OCI-LY1 (cell line): Measurements from ENCODE around the gene NAV1.

Experiments used
- H2AFZ ChIP-seq: fragments of 200-600 bp; sonication (generic), shearing (Covaris generic); 2 replicates; pipeline ENCODE4 v1.6.0; 2014; ENCODE audit warnings: antibody characterized with exemption, mild to moderate bottlenecking, low read length
- H3F3A ChIP-seq: fragments of 200-600 bp; sonication (generic), shearing (Covaris generic); 2 replicates; pipeline ENCODE4 v1.6.0; 2014; ENCODE audit warnings: mild to moderate bottlenecking, antibody characterized with exemption, low read length, moderate library complexity; ENCODE audit not compliant: insufficient read depth
- H3K27ac ChIP-seq: fragments of 200-600 bp; sonication (generic); 2 replicates; pipeline ENCODE4 v1.5.1; 2014; ENCODE audit warnings: low read length, mixed run types, mild to moderate bottlenecking, low read depth; ENCODE audit not compliant: poor library complexity, severe bottlenecking
- H3K27me3 ChIP-seq: fragments of 200-600 bp; sonication (generic); 2 replicates; pipeline ENCODE4 v1.6.0; 2014; ENCODE audit warnings: antibody characterized with exemption, mild to moderate bottlenecking, low read length, moderate library complexity; ENCODE audit not compliant: insufficient read depth
- H3K36me3 ChIP-seq: fragments of 200-600 bp; sonication (generic); 2 replicates; pipeline ENCODE4 v1.6.1; 2014; ENCODE audit warnings: mild to moderate bottlenecking, antibody characterized with exemption, low read length, moderate library complexity, mixed read lengths; ENCODE audit not compliant: insufficient read depth
- H3K4me1 ChIP-seq: fragments of 200-600 bp; sonication (generic); 2 replicates; pipeline ENCODE4 v1.5.1; 2014; ENCODE audit warnings: mild to moderate bottlenecking, low read length, moderate library complexity; ENCODE audit not compliant: insufficient read depth, severe bottlenecking
- H3K4me2 ChIP-seq: fragments of 200-600 bp; sonication (generic), shearing (Covaris generic); 2 replicates; pipeline ENCODE4 v1.6.1; 2014; ENCODE audit warnings: low read length
- H3K4me3 ChIP-seq: fragments of 200-600 bp; sonication (generic); 2 replicates; pipeline ENCODE4 v1.5.1; 2014; ENCODE audit warnings: low read length, low read depth, mild to moderate bottlenecking, mixed read lengths; ENCODE audit not compliant: poor library complexity, severe bottlenecking
- H3K79me2 ChIP-seq: fragments of 200-600 bp; shearing (Covaris generic); 2 replicates; pipeline ENCODE4 v1.6.1; 2016; ENCODE audit warnings: mixed run types, low read length, mixed read lengths; ENCODE audit not compliant: insufficient read depth
- H3K9ac ChIP-seq: fragments of 200-600 bp; sonication (generic), shearing (Covaris generic); 2 replicates; pipeline ENCODE4 v1.6.1; 2014; ENCODE audit warnings: mild to moderate bottlenecking, low read length, mixed read lengths
- H3K9me2 ChIP-seq: fragments of 200-600 bp; sonication (generic), shearing (Covaris generic); 2 replicates; pipeline ENCODE4 v1.6.1; 2014; ENCODE audit warnings: low read depth, mild to moderate bottlenecking, low read length, mixed read lengths
- H3K9me3 ChIP-seq: fragments of 200-600 bp; shearing (Covaris generic); 2 replicates; pipeline ENCODE4 v1.6.1; 2014; ENCODE audit warnings: low read length, mixed read lengths
- H4K20me1 ChIP-seq: fragments of 200-600 bp; sonication (generic), shearing (Covaris generic); 2 replicates; pipeline ENCODE4 v1.6.0; 2016; ENCODE audit warnings: mild to moderate bottlenecking, low read length; ENCODE audit not compliant: insufficient read depth
- CTCF ChIP-seq: fragments of 200-600 bp; sonication (generic), shearing (Covaris generic); IDR thresholded peaks from 2 replicates; pipeline ENCODE4 v1.5.1; 2017; ENCODE audit warnings: mild to moderate bottlenecking, antibody characterized with exemption, low read length, moderate library complexity, mixed read lengths

Gene NAV1

GRCh38 chr1:201587729-201588128, 48.8 kb downstream of the NAV1 start:
- H3K4me3 ChIP-seq, result no peak overlapping the region
- H3K9me2 ChIP-seq, result no peaks in the 10 kb centered on the region
- TF ChIP-seq CTCF, result no peak
- no peaks in the 10 kb centered on the region; the same call in 1 of the 2 replicates for H3K27me3 ChIP-seq
- no peak overlapping the region for H3K27ac ChIP-seq
- H4K20me1 ChIP-seq, result no peaks in the 10 kb centered on the region
- H3K36me3 ChIP-seq, result no peaks in the 10 kb centered on the region
- H3K9ac ChIP-seq, result no peak overlapping the region
- H2AFZ ChIP-seq, result no peak overlapping the region
- no peaks in the 10 kb centered on the region for H3K4me1 ChIP-seq
- H3K9me3 ChIP-seq, result no peaks in the 10 kb centered on the region
- no peaks in the 10 kb centered on the region for H3F3A ChIP-seq
- H3K4me2 ChIP-seq, result no peak overlapping the region
- no peaks in the 10 kb centered on the region for H3K79me2 ChIP-seq
